ENCODE measurements around the gene LDLRAP1.

GRCh38 chr1:25556132-25556670 is 12.8 kb downstream of the LDLRAP1 start:
- TF ChIP-seq CTCF (IDR thresholded peaks at IDR 0.05) (no peak), POLR2A (IDR thresholded peaks at IDR 0.05) (no peak)
